ENCODE results near the gene ERVFRD-1. TPM values are rescaled to one million over a fixed set of nuclear protein-coding genes. Genes with fewer than 3 reads are reported as not detected.

The ERVFRD-1 gene
- total RNA-seq, 2 experiments from 2014 or later, result not detected

GRCh38 chr6:11085758-11086435 lies 25.6 kb downstream of the ERVFRD-1 start:
- peaks cover 5% of the 10 kb centered on the region for H3K27me3 Mint-ChIP-seq
- H3K36me3 Mint-ChIP-seq, result no peaks in the 10 kb centered on the region
- no peak overlapping the region for H3K4me3 Mint-ChIP-seq
- no peak for DNase-seq
- no peak overlapping the region for H3K27ac Mint-ChIP-seq
- H3K9me3 Mint-ChIP-seq, result no peaks in the 10 kb centered on the region
- H3K4me1 Mint-ChIP-seq, result no peaks in the 10 kb centered on the region

DNA sequence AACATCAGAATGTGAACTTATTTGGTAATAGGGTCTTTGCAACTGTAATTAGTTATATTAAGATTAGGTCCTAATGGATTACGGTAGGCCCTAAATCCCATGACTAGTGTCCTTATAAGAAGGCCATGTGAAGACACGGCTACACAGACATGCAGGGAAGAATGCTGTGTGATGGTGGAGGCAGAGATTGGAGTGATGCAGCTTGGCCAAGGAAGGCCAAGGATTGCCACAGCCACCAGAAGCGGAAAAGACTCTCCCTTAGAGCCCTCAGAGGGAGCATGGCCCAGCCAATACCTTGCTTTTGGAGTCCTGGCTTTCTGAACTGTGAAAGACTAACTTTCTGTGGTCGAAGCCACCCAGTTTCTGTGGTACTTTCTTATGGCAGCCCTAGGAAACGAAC lies 27.6 kb downstream of the ERVFRD-1 start:
- no peak overlapping the region for H3K27ac Mint-ChIP-seq
- H3K9me3 Mint-ChIP-seq, result no peaks in the 10 kb centered on the region
- no peaks in the 10 kb centered on the region for H3K4me1 Mint-ChIP-seq
- DNase-seq, result no peak
- no peaks in the 10 kb centered on the region for H3K36me3 Mint-ChIP-seq
- H3K27me3 Mint-ChIP-seq, result peaks cover 5% of the 10 kb centered on the region
- no peak overlapping the region for H3K4me3 Mint-ChIP-seq

- Mint-ChIP-seq H3K27me3 (peaks cover 5% of the 10 kb centered on the region), H3K36me3 (no peaks in the 10 kb centered on the region), H3K4me1 (no peaks in the 10 kb centered on the region), H3K4me3 (no peak overlapping the region), H3K27ac (no peak overlapping the region), H3K9me3 (no peaks in the 10 kb centered on the region)
- DNase-seq, result no peak
These were observed 28.0 kb downstream of the ERVFRD-1 start for GRCh38 chr6:11083491-11083890.

DNA sequence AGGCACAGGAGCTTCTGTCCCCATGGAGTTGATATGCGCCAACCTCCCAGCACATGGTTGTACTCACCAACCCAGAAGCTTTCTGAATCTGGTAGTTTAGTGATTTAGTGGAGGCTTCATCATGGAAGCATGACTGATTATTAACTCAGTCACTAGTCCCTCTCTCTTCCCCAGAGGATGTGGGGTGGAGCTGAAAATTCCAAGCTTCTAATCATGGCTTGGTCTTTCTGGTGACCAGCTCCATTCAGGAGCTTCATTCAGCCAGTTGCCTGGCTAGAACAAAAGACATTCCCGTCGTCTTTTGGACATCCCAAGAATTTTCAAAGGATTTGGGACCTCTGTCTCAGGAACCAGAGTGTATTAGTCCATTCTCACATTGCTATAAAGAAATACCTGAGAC lies 31.2 kb downstream of the ERVFRD-1 start:
- H3K27ac Mint-ChIP-seq, result no peak overlapping the region
- H3K9me3 Mint-ChIP-seq, result no peaks in the 10 kb centered on the region
- H3K4me3 Mint-ChIP-seq, result no peak overlapping the region

DNA sequence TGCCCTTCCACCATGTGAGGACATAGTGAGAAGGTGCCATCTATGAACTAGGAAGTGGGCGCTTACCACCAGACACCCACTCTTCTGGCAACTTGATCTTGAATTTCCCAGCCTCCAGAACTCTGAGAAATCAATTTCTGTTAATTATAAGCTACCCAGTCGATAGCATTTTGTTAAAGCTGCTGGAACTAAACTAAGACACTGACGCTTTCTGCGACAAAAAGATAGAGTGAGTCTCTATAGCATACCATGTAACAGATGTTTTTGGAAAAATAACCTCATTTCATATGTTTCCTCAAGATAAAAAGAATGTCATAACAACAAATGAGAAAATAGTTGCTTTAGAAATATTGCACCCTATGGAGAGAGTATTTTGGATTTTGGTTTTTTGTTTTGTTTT lies 33.3 kb downstream of the ERVFRD-1 start:
- DNase-seq, result no peak
- Mint-ChIP-seq H3K4me3 (no peak overlapping the region), H3K27ac (no peak overlapping the region), H3K9me3 (no peaks in the 10 kb centered on the region), H3K36me3 (no peaks in the 10 kb centered on the region), H3K27me3 (no peaks in the 10 kb centered on the region), H3K4me1 (no peaks in the 10 kb centered on the region)

More for the DNA sequence above, 31.2 kb downstream of the ERVFRD-1 start:
- no peaks in the 10 kb centered on the region for H3K36me3 Mint-ChIP-seq
- no peak for DNase-seq
- H3K27me3 Mint-ChIP-seq, result peaks cover 5% of the 10 kb centered on the region
- no peaks in the 10 kb centered on the region for H3K4me1 Mint-ChIP-seq

DNA sequence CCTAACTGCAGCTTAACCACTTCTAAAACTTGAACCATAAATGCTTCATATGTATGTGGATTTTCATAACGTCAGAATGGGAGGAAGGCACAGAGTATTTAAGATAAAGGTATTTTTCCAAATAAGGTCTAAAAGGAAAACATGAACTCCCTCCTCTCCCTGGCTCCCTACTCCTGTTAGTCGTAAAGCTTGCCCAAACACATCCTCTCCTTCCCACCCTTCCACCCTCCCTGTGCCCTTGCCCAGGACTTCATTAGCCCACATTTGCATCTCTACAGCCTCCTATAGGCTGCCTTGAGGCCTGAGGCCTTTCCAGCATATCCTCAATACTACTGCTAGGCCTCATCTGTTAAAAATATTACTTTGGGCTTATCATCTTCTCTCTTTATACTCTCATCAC lies 35.0 kb downstream of the ERVFRD-1 start:
- no peaks in the 10 kb centered on the region for H3K27me3 Mint-ChIP-seq
- H3K4me3 Mint-ChIP-seq, result no peak overlapping the region
- no peaks in the 10 kb centered on the region for H3K36me3 Mint-ChIP-seq
- H3K9me3 Mint-ChIP-seq, result no peaks in the 10 kb centered on the region
- H3K4me1 Mint-ChIP-seq, result no peaks in the 10 kb centered on the region
- no peak for DNase-seq
- no peak overlapping the region for H3K27ac Mint-ChIP-seq

- Mint-ChIP-seq H3K4me3 (no peak overlapping the region), H3K4me1 (no peaks in the 10 kb centered on the region), H3K9me3 (no peaks in the 10 kb centered on the region), H3K27ac (no peak overlapping the region), H3K36me3 (no peaks in the 10 kb centered on the region), H3K27me3 (no peaks in the 10 kb centered on the region)
- no peak for DNase-seq
These were observed 39.4 kb downstream of the ERVFRD-1 start for GRCh38 chr6:11072101-11072500.

GRCh38 chr6:11069760-11070159 lies 41.8 kb downstream of the ERVFRD-1 start:
- no peak for DNase-seq
- Mint-ChIP-seq H3K9me3 (no peaks in the 10 kb centered on the region), H3K36me3 (no peaks in the 10 kb centered on the region), H3K4me3 (no peak overlapping the region), H3K27ac (no peak overlapping the region), H3K27me3 (no peaks in the 10 kb centered on the region), H3K4me1 (no peaks in the 10 kb centered on the region)

GRCh38 chr6:11067348-11067747 lies 44.2 kb downstream of the ERVFRD-1 start:
- Mint-ChIP-seq H3K36me3 (no peaks in the 10 kb centered on the region), H3K4me3 (no peak overlapping the region), H3K27ac (no peak overlapping the region), H3K9me3 (no peaks in the 10 kb centered on the region), H3K4me1 (no peaks in the 10 kb centered on the region), H3K27me3 (peaks cover 4% of the 10 kb centered on the region)
- no peak for DNase-seq

GRCh38 chr6:11066505-11067347 lies 44.8 kb downstream of the ERVFRD-1 start:
- H3K4me1 Mint-ChIP-seq, result no peaks in the 10 kb centered on the region
- H3K27me3 Mint-ChIP-seq, result peaks cover 4% of the 10 kb centered on the region
- H3K9me3 Mint-ChIP-seq, result no peaks in the 10 kb centered on the region
- no peak overlapping the region for H3K4me3 Mint-ChIP-seq
- H3K36me3 Mint-ChIP-seq, result no peaks in the 10 kb centered on the region
- no peak for DNase-seq
- no peak overlapping the region for H3K27ac Mint-ChIP-seq

- Mint-ChIP-seq H3K9me3 (no peaks in the 10 kb centered on the region), H3K27me3 (peaks cover 8% of the 10 kb centered on the region), H3K4me3 (no peak overlapping the region), H3K36me3 (no peaks in the 10 kb centered on the region), H3K4me1 (no peaks in the 10 kb centered on the region), H3K27ac (no peak overlapping the region)
- DNase-seq, result no peak
These were observed 45.9 kb downstream of the ERVFRD-1 start for GRCh38 chr6:11065436-11066202.

DNA sequence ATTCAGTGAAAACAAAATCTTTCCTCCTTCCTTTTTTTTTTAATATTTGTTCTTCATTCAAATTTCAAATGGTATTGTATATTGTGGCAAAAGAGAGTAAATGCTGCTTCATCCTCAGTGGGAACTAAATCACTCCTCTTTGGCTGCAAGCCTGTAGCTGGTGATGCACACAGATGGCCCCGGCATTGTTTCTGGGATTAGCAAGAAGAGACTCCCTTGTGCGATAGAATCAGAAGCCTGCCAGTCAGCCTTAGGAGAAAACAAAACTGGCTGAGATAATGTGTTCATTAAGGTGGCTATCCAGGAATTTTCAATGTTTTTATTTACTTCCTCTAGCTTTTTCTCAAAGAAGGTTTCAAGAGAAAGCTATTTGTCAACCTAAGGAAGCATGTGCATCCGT lies 46.7 kb downstream of the ERVFRD-1 start:
- no peak overlapping the region for H3K27ac Mint-ChIP-seq
- H3K4me3 Mint-ChIP-seq, result no peak overlapping the region
- no peak for DNase-seq
- H3K36me3 Mint-ChIP-seq, result no peaks in the 10 kb centered on the region
- no peaks in the 10 kb centered on the region for H3K9me3 Mint-ChIP-seq
- H3K4me1 Mint-ChIP-seq, result no peaks in the 10 kb centered on the region
- peaks cover 8% of the 10 kb centered on the region for H3K27me3 Mint-ChIP-seq

- no peaks in the 10 kb centered on the region for H3K4me1 Mint-ChIP-seq
- no peak overlapping the region for H3K27ac Mint-ChIP-seq
- no peaks in the 10 kb centered on the region for H3K36me3 Mint-ChIP-seq
- H3K27me3 Mint-ChIP-seq, result peaks cover 8% of the 10 kb centered on the region
- H3K4me3 Mint-ChIP-seq, result no peak overlapping the region
- H3K9me3 Mint-ChIP-seq, result no peaks in the 10 kb centered on the region
- no peak for DNase-seq
These were observed 48.8 kb downstream of the ERVFRD-1 start for GRCh38 chr6:11062715-11063114.

- Mint-ChIP-seq H3K27ac (no peak overlapping the region), H3K27me3 (peaks cover 8% of the 10 kb centered on the region), H3K4me3 (no peak overlapping the region), H3K9me3 (no peaks in the 10 kb centered on the region), H3K4me1 (no peaks in the 10 kb centered on the region), H3K36me3 (no peaks in the 10 kb centered on the region)
- no peak for DNase-seq
These were observed 49.4 kb downstream of the ERVFRD-1 start for GRCh38 chr6:11062083-11062482.

GRCh38 chr6:11058406-11058805 lies 53.1 kb downstream of the ERVFRD-1 start:
- Mint-ChIP-seq H3K4me1 (no peaks in the 10 kb centered on the region), H3K4me3 (no peak overlapping the region), H3K27ac (no peak overlapping the region), H3K9me3 (no peaks in the 10 kb centered on the region), H3K36me3 (no peaks in the 10 kb centered on the region), H3K27me3 (peaks cover 10% of the 10 kb centered on the region)
- DNase-seq, result no peak

Measured in activated naive CD8-positive, alpha-beta T cell treated with anti-CD3 and anti-CD28 coated beads for 36 hours (primary cell).